Aorta (tissue), 5 donors: ENCODE results near the gene TM9SF4. TPM values are rescaled to one million over a fixed set of nuclear protein-coding genes. Genes with fewer than 3 reads are reported as not detected.
"Not testable (repeated sequence)": the region's sequence is repeated elsewhere in the genome, so short reads cannot be mapped to it uniquely, and the experiment has no call there.

Experiments
- ATAC-seq: fragments of 200-7000 bp; cut with Tn5 transposase; one replicate; pipeline ENCODE4 v1.9.1; 2022; ENCODE audit warnings: moderate library complexity; ENCODE audit not compliant: low FRiP score
- DNase-seq, 2 donors: peaks; one replicate each; pipeline ENCODE4 v3.0.0-alpha.2; 2020
- H3K27ac ChIP-seq, 2 donors: one replicate each; pipeline ENCODE4 v1.5.1; 2013; ENCODE audit warnings: low read length in 2 of 2, mild to moderate bottlenecking in 2 of 2, moderate library complexity in 2 of 2, control low read depth in 1 of 2, inconsistent platforms in 1 of 2, low read depth in 1 of 2
- H3K27me3 ChIP-seq, 2 donors: one replicate each; pipeline ENCODE4 v1.6.1; 2013; ENCODE audit warnings: control low read depth in 1 of 2, low read length in 1 of 2, mild to moderate bottlenecking in 1 of 2, moderate library complexity in 1 of 2; ENCODE audit not compliant: insufficient read depth in 2 of 2, control insufficient read depth in 1 of 2
- H3K36me3 ChIP-seq, 2 donors: one replicate each; pipeline ENCODE4 v1.6.1; 2013; ENCODE audit warnings: control low read depth in 1 of 2, low read length in 1 of 2, mild to moderate bottlenecking in 1 of 2; ENCODE audit not compliant: insufficient read depth in 2 of 2, control insufficient read depth in 1 of 2
- H3K4me1 ChIP-seq, 2 donors: one replicate each; pipeline ENCODE4 v1.6.1; 2013; ENCODE audit warnings: low read length in 2 of 2, control low read depth in 1 of 2, mild to moderate bottlenecking in 1 of 2, moderate library complexity in 1 of 2; ENCODE audit not compliant: insufficient read depth in 2 of 2, control insufficient read depth in 1 of 2
- H3K4me3 ChIP-seq, 2 donors: one replicate each; pipeline ENCODE4 v1.5.1; 2013; ENCODE audit warnings: low read length in 2 of 2, control low read depth in 1 of 2, mild to moderate bottlenecking in 1 of 2
- H3K9me3 ChIP-seq: one replicate; pipeline ENCODE4 v1.6.1; 2013; ENCODE audit warnings: mild to moderate bottlenecking, low read length; ENCODE audit not compliant: control insufficient read depth
- WGBS, 2 donors: extraction: QIAGEN DNeasy Blood & Tissue Kit; methylation state at CpG; one replicate each; pipeline ENCODE4 v1.1.7; 2013; 5-methylcytosine and 5-hydroxymethylcytosine counted together
- intact Hi-C, 2 donors: fragments of 100-400 bp; cut with DNase I; formaldehyde crosslinking; loops; one replicate each; pipeline versions ENCODE4 v1.14.2 to v1.15.0; 2022
- polyA plus RNA-seq, 2 donors: library from polyadenylated mRNA; stranded (reverse); fragments of 200-250 nt; gene quantifications; one replicate each; pipeline ENCODE4 v1.2.3, GENCODE V29; 2013
- total RNA-seq, 2 donors: library from RNA; stranded (reverse); fragmentation: NEBNext Ultra II Directional; extraction: Animal tissue kit (Norgen Biotek cat#: 25700); gene quantifications; one replicate each; pipeline ENCODE4 v1.2.1, GENCODE V29; 2021
- donor health status: healthy with polysubstance abuse.
- donor health status: Bipolar disorder and iron deficiency.
- donor health status: DM: no; HTN: no; CAD: no.
- donor health status: DM: no; HTN: no; CAD: no.
- donor health status: DM: yes; HTN: yes; CAD: no.

TM9SF4 gene
- total and polyA plus RNA-seq, 4 donors, result 8.1 to 49.0 (median 27.8) TPM

DNA sequence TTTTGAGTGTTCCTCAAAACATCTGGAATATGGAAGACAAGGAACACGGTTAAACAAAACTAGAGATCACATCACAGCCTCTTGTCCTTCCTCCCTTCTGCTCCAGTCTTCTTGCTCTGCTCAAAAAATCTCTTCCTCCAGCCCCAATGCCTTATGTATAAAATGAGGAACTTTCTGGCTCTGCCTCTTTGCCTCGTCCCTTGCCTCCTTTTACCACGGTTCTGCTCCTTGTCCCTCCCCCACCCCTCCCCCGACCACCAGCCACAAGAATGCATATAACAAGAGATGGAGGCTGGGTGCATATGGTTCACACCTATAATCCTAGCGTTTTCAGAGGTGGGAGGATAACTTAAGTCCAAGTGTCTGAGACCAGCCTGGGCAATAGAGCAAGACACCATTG lies 54.4 kb downstream of the TM9SF4 start:
- 78 to 88% methylated on average over 5 of the region's 5 CpGs for WGBS, 2 donors
- Histone ChIP-seq H3K27ac (no peak overlapping the region), H3K36me3 (peaks cover 2 to 3% of the 10 kb centered on the region in 2 donors), H3K9me3 (no peaks in the 10 kb centered on the region), H3K4me3 (no peak overlapping the region), H3K4me1 (no peaks in the 10 kb centered on the region), H3K27me3 (no peaks in the 10 kb centered on the region)
- ATAC-seq (no peak), DNase-seq (peak in 1 of 2 donors; percentile 5)
- intact Hi-C loops, result no loop called here

DNA sequence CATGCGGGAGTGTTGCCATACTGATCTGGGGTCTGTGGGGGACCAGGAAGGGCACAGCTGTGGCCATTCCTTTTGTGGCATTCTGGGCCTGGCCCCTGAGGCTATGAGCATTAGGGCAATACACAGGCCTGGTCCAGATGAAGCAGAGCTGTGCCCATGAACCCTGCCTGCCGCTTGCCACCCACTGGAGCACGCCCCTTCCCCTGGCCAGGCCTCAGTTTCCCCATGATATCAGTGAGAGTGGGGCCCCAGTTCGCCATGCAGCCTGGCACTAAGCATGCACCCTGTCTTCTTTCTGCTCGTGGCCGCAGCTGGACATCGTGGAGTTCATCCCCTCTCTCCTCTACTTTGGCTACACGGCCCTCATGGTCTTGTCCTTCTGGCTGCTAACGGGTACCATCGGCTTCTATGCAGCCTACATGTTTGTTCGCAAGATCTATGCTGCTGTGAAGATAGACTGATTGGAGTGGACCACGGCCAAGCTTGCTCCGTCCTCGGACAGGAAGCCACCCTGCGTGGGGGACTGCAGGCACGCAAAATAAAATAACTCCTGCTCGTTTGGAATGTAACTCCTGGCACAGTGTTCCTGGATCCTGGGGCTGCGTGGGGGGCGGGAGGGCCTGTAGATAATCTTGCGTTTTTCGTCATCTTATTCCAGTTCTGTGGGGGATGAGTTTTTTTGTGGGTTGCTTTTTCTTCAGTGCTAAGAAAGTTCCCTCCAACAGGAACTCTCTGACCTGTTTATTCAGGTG lies 55.6 kb downstream of the TM9SF4 start:
- no peak for ATAC-seq
- no peak overlapping the region for H3K27ac ChIP-seq
- intact Hi-C loops, result no loop called here
- peak; percentile 34 to 57 for DNase-seq
- H3K27me3 ChIP-seq, result no peaks in the 10 kb centered on the region
- H3K36me3 ChIP-seq, result peaks cover 2 to 3% of the 10 kb centered on the region in 2 donors
- no peak overlapping the region for H3K4me3 ChIP-seq
- WGBS, 2 donors, result 72 to 76% methylated on average over 21 of the region's 21 CpGs
- no peaks in the 10 kb centered on the region for H3K4me1 ChIP-seq
- no peaks in the 10 kb centered on the region for H3K9me3 ChIP-seq

DNA sequence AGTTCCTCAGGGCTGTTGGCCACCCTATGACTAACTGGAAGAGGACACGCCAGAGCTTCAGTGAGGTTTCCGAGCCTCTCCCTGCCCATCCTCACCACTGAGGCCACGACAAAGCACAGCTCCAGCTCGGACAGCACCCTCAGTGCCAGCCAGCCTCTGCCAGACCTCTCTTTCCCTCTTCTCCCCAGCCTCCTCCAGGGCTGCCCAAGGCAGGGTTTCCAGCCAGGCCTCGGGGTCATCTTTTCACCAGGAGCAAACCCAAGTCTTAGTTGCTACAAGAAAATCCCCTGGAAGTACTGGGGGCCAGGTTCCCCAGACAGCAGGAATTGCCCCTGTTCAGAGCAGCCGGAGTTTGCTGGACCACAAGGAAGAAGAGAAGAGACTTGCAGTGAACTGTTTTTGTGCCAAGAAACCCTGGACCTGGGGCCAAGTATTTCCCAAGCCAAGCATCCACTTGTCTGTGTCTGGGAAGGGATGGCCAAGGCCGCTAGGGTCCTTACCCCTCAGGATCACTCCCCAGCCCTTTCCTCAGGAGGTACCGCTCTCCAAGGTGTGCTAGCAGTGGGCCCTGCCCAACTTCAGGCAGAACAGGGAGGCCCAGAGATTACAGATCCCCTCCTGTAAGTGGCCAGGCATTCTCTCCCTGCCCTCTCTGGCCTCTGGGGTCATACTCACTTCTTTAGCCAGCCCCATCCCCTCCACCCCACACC lies 56.5 kb downstream of the TM9SF4 start:
- DNase-seq (peak; percentile 35 to 63), ATAC-seq (peak; percentile 19)
- H3K27ac ChIP-seq, result no peak overlapping the region
- H3K27me3 ChIP-seq, result no peaks in the 10 kb centered on the region
- no peaks in the 10 kb centered on the region for H3K9me3 ChIP-seq
- H3K4me1 ChIP-seq, result no peaks in the 10 kb centered on the region
- peaks cover 2 to 3% of the 10 kb centered on the region in 2 donors for H3K36me3 ChIP-seq
- 80% methylated on average over 8 of the region's 8 CpGs for WGBS, 2 donors
- no peak overlapping the region for H3K4me3 ChIP-seq
- intact Hi-C loops, result no loop called here

DNA sequence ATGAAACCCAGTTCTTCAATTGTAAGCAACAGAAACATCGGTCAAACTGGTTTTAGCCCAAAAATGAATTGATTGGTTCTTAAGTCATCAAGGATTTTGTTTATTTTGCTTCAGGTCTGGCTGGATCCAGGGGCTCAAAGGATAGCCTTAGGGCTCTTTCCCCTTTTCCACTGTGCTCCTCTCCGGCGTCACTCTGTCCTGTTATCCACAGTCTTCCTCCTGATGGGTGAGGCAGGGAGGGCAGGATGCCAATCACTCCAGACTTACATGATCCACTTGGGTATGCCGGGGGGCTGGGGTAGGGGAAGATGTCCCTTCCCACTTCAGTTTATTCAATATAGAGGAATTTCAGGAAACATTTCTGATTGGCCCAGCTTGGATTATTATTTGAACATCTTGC lies 58.0 kb downstream of the TM9SF4 start:
- intact Hi-C loops, result no loop called here
- Histone ChIP-seq H3K9me3 (no peaks in the 10 kb centered on the region), H3K4me3 (no peak overlapping the region), H3K27me3 (no peaks in the 10 kb centered on the region), H3K27ac (no peak overlapping the region), H3K36me3 (peaks cover 0 to 2% of the 10 kb centered on the region in 2 donors), H3K4me1 (no peaks in the 10 kb centered on the region)
- 94% methylated on average over 4 of the region's 4 CpGs for WGBS, 2 donors
- peak; percentile 13 to 43 for DNase-seq
- ATAC-seq, result no peak

DNA sequence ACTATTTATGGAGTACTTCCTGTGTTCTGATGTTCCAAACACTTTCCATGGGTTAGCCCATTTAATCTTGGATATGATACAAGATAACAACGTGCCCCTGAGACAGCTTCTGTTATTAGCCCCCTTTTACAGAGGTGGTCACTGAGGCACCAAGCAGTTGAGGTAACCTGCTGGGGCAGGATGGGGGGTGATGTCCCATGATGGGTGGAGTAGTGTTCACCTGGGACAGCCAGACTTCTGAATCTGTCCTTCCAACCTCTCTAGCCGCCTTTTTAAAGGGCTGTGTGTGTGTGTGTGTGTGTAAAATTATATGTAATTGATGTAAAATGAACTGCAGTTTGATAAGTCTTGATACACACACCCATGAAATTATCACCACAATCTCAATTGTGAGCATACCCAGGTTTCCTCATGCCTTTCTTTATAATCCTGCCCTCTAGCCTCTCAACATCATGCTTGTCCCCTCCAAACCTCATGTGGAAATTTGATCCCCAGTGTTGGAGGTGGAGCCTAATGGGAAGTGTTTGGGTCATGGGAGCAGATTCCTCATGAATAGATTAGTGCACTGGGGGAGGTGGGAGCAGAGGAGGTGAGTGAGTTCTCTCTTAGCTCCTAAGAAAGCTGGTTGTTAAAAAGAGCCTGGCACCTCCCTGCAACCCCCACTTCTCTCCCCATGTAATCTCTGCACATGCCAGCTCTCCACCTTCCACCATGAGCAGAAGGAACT lies 58.8 kb downstream of the TM9SF4 start:
- Histone ChIP-seq H3K36me3 (peaks cover 0 to 2% of the 10 kb centered on the region in 2 donors), H3K27me3 (no peaks in the 10 kb centered on the region), H3K4me1 (no peaks in the 10 kb centered on the region), H3K27ac (no peak overlapping the region), H3K9me3 (no peaks in the 10 kb centered on the region), H3K4me3 (no peak overlapping the region)
- intact Hi-C loops, result no loop called here
- peak; percentile 9 to 14 for DNase-seq
- WGBS, 2 donors, result 69 to 72% methylated on average over 2 of the region's 2 CpGs
- no peak for ATAC-seq

DNA sequence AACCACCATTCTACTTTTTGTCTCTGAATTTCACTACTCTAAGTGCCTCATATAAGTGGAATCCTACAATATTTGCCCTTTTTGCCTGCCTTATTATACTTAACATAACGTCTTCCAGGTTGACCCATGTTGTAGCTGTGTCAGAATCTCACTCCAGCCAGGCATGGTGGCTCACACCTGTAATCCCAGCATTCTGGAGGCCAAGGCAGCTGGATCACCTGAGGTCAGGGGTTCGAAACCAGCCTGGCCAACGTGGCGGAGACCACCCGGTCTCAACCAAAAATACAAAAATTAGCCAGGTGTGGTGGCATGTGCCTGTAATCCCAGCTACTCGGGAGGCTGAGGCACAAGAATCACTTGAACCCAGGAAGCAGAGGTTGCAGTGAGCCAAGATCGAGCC lies 68.2 kb downstream of the TM9SF4 start:
- H3K9me3 ChIP-seq, H3K36me3 ChIP-seq, intact Hi-C loops, ATAC-seq, H3K4me1 ChIP-seq, H3K4me3 ChIP-seq, H3K27ac ChIP-seq, H3K27me3 ChIP-seq: not testable (repeated sequence)
- peak; percentile 10 to 15 for DNase-seq
- WGBS, 2 donors, result 91 to 94% methylated on average over 7 of the region's 7 CpGs

DNA sequence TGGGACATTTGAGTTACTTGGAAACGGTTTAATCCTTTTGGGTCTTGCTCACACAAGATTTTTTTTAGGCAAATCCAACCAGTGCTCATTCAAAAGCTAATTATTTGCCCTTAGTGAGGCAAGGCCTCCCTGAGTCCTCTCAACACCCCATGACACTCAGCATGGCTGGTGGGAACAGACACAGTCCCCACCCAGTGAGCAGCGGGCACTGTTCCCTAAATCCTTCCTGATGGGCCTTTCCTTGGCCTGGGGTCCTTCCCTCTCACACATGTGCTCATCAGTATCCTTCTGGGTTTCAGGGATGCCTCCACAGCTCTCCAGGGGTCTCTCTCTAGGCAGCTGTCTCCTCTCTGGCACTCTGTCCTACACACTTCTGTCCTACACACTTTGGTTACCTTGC lies 70.0 kb downstream of the TM9SF4 start:
- no peaks in the 10 kb centered on the region for H3K4me1 ChIP-seq
- ATAC-seq (no peak), DNase-seq (peak in 1 of 2 donors; percentile 27)
- no peaks in the 10 kb centered on the region for H3K27me3 ChIP-seq
- intact Hi-C loops, result no loop called here
- no peaks in the 10 kb centered on the region for H3K36me3 ChIP-seq
- no peaks in the 10 kb centered on the region for H3K9me3 ChIP-seq
- WGBS, 2 donors, result 82 to 84% methylated on average over 2 of the region's 2 CpGs
- no peak overlapping the region for H3K27ac ChIP-seq
- no peak overlapping the region for H3K4me3 ChIP-seq

DNA sequence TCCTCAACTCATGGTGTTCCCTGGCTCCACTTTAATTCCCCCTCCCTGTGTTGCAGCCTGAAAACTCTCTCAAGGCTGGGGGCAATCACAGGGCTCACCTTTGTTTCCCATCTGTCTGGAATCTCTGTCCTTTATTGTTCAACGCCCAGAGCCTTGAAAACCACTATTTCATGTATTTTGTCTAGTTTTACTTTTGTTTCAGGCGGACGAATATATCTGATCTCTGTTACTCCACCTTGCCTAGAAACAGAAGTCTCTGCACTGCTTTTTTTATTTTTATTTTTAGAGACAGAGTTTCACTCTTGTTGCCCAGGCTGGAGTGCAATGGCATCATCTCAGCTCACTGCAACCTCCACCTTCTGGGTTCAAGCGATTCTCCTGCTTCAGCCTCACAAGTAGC lies 70.4 kb downstream of the TM9SF4 start:
- H3K9me3 ChIP-seq, result no peaks in the 10 kb centered on the region
- intact Hi-C loops, result no loop called here
- H3K27me3 ChIP-seq, result no peaks in the 10 kb centered on the region
- DNase-seq, result no peak
- no peaks in the 10 kb centered on the region for H3K36me3 ChIP-seq
- no peaks in the 10 kb centered on the region for H3K4me1 ChIP-seq
- no peak overlapping the region for H3K4me3 ChIP-seq
- WGBS, 2 donors, result 86 to 89% methylated on average over 4 of the region's 4 CpGs
- ATAC-seq, result no peak
- H3K27ac ChIP-seq, result no peak overlapping the region
